H9 (cell line): ENCODE data around the gene KLHL41. TPM values are rescaled to one million over a fixed set of nuclear protein-coding genes. Genes with fewer than 3 reads are reported as not detected.

Source experiments
- DNase-seq: peaks from one replicate; pipeline ENCODE4 v3.0.0-alpha.2; 2017
- H2AFZ ChIP-seq: one replicate; pipeline ENCODE4 v1.6.1; 2013; ENCODE audit warnings: mild to moderate bottlenecking, low read length, control low read depth, moderate library complexity
- H2AK5ac ChIP-seq: 2 replicates; pipeline ENCODE4 v1.6.1; 2013; ENCODE audit warnings: low read length, control low read depth, mixed read lengths; ENCODE audit not compliant: insufficient read length
- H2BK120ac ChIP-seq: one replicate; pipeline ENCODE4 v1.6.1; 2013; ENCODE audit warnings: low read depth, mild to moderate bottlenecking, low read length, control low read depth, inconsistent platforms; ENCODE audit not compliant: poor library complexity, severe bottlenecking
- H2BK12ac ChIP-seq: 2 replicates; pipeline ENCODE4 v1.6.1; 2013; ENCODE audit warnings: low read length, control low read depth, mixed read lengths, low read depth; ENCODE audit not compliant: insufficient read length
- H2BK15ac ChIP-seq: 2 replicates; pipeline ENCODE4 v1.6.1; 2013; ENCODE audit warnings: low read depth, low read length, control low read depth
- H2BK20ac ChIP-seq: one replicate; pipeline ENCODE4 v1.6.1; 2013; ENCODE audit warnings: low read depth, mild to moderate bottlenecking, low read length, control low read depth, inconsistent platforms; ENCODE audit not compliant: poor library complexity, severe bottlenecking
- H2BK5ac ChIP-seq: 2 replicates; pipeline ENCODE4 v1.6.1; 2013; ENCODE audit warnings: low read length, control low read depth, mixed read lengths; ENCODE audit not compliant: insufficient read length
- H3K14ac ChIP-seq: 2 replicates; pipeline ENCODE4 v1.6.1; 2013; ENCODE audit warnings: low read length, control low read depth; ENCODE audit not compliant: insufficient read depth
- H3K18ac ChIP-seq: 2 replicates; pipeline ENCODE4 v1.6.1; 2013; ENCODE audit warnings: low read depth, mild to moderate bottlenecking, mixed read lengths, low read length, control low read depth; ENCODE audit not compliant: insufficient read length
- H3K23ac ChIP-seq: 2 replicates; pipeline ENCODE4 v1.6.1; 2013; ENCODE audit warnings: low read length, control low read depth, mixed read lengths, low read depth; ENCODE audit not compliant: insufficient read length
- H3K23me2 ChIP-seq: 2 replicates; pipeline ENCODE4 v1.6.1; 2013; ENCODE audit warnings: low read depth, mild to moderate bottlenecking, mixed read lengths, low read length, control low read depth; ENCODE audit not compliant: insufficient read length, poor library complexity, severe bottlenecking
- H3K27ac ChIP-seq: 2 replicates; pipeline ENCODE4 v1.5.1; 2013; ENCODE audit warnings: low read length, control low read depth, mixed read lengths, low read depth; ENCODE audit not compliant: insufficient read length
- H3K27me3 ChIP-seq: 2 replicates; pipeline ENCODE4 v1.6.1; 2013; ENCODE audit warnings: low read length, control low read depth, inconsistent platforms; ENCODE audit not compliant: insufficient read depth
- H3K4ac ChIP-seq: 2 replicates; pipeline ENCODE4 v1.6.1; 2013; ENCODE audit warnings: low read depth, mild to moderate bottlenecking, control low read depth, inconsistent platforms, low read length, moderate library complexity
- H3K4me1 ChIP-seq: 2 replicates; pipeline ENCODE4 v1.6.1; 2013; ENCODE audit warnings: low read length, control low read depth, inconsistent platforms; ENCODE audit not compliant: insufficient read depth
- H3K4me2 ChIP-seq: 2 replicates; pipeline ENCODE4 v1.6.1; 2013; ENCODE audit warnings: low read length, control low read depth, mixed read lengths; ENCODE audit not compliant: insufficient read length, insufficient read depth
- H3K56ac ChIP-seq: 2 replicates; pipeline ENCODE4 v1.6.1; 2013; ENCODE audit warnings: low read depth, mild to moderate bottlenecking, mixed read lengths, low read length, control low read depth; ENCODE audit not compliant: insufficient read length
- H3K79me1 ChIP-seq: 2 replicates; pipeline ENCODE4 v1.6.1; 2013; ENCODE audit warnings: low read depth, mild to moderate bottlenecking, moderate library complexity, low read length, control low read depth, inconsistent platforms; ENCODE audit not compliant: insufficient read depth, poor library complexity, severe bottlenecking
- H3K79me2 ChIP-seq: 2 replicates; pipeline ENCODE4 v1.6.1; 2013; ENCODE audit warnings: low read length, control low read depth, inconsistent platforms; ENCODE audit not compliant: insufficient read depth
- H3K9ac ChIP-seq: 2 replicates; pipeline ENCODE4 v1.6.1; 2013; ENCODE audit warnings: low read length, control low read depth, mixed read lengths; ENCODE audit not compliant: insufficient read length; ENCODE audit errors: extremely low read depth
- H3K9me3 ChIP-seq: one replicate; pipeline ENCODE4 v1.6.1; 2013; ENCODE audit warnings: low read depth, low read length, inconsistent platforms; ENCODE audit not compliant: control insufficient read depth
- H3T11ph ChIP-seq: one replicate; pipeline ENCODE4 v1.6.1; 2013; ENCODE audit warnings: mild to moderate bottlenecking, low read length, control low read depth, inconsistent platforms
- H4K20me1 ChIP-seq: one replicate; pipeline ENCODE4 v1.6.1; 2013; ENCODE audit not compliant: control insufficient read depth, insufficient read length, insufficient read depth
- H4K5ac ChIP-seq: 2 replicates; pipeline ENCODE4 v1.6.1; 2013; ENCODE audit warnings: low read depth, mild to moderate bottlenecking, mixed read lengths, low read length, control low read depth; ENCODE audit not compliant: insufficient read length
- H4K8ac ChIP-seq: replicated peaks from 2 replicates; pipeline ENCODE4 v1.6.1; 2013; ENCODE audit warnings: low read length, control low read depth, mixed read lengths, low read depth; ENCODE audit not compliant: insufficient read length
- H4K91ac ChIP-seq: 2 replicates; pipeline ENCODE4 v1.6.1; 2013; ENCODE audit warnings: low read depth, mild to moderate bottlenecking, moderate library complexity, mixed read lengths, low read length, control low read depth; ENCODE audit not compliant: insufficient read length
- H3K27ac Mint-ChIP-seq, 3 experiments: 2 replicates in 2 of 3; 3 replicates in 1 of 3; pipeline ENCODE4 v1.8.0; 2020 to 2021; ENCODE audit warnings: mixed read lengths in 3 of 3, mild to moderate bottlenecking in 1 of 3, moderate library complexity in 1 of 3
- H3K27me3 Mint-ChIP-seq: 2 replicates; pipeline ENCODE4 v1.8.0; 2021; ENCODE audit warnings: low read depth, mild to moderate bottlenecking, moderate library complexity, mixed read lengths
- H3K36me3 Mint-ChIP-seq, 3 experiments: 2 replicates in 2 of 3; 3 replicates in 1 of 3; pipeline ENCODE4 v1.8.0; 2020 to 2021; ENCODE audit warnings: low read depth in 3 of 3, mixed read lengths in 3 of 3; ENCODE audit not compliant: insufficient read depth in 1 of 3
- H3K4me1 Mint-ChIP-seq, 2 experiments: 2 replicates each; pipeline ENCODE4 v1.8.0; 2020; ENCODE audit warnings: mixed read lengths in 2 of 2
- H3K4me3 Mint-ChIP-seq, 2 experiments: 2 replicates in 1 of 2; 3 replicates in 1 of 2; pipeline ENCODE4 v1.8.0; 2020 to 2021; ENCODE audit warnings: mild to moderate bottlenecking in 2 of 2, mixed read lengths in 2 of 2, moderate library complexity in 1 of 2
- H3K9me3 Mint-ChIP-seq, 2 experiments: 2 replicates in 1 of 2; 3 replicates in 1 of 2; pipeline ENCODE4 v1.8.0; 2020; ENCODE audit warnings: mild to moderate bottlenecking in 2 of 2, mixed read lengths in 2 of 2, moderate library complexity in 1 of 2
- CTCF ChIP-seq: fragments of 200-600 bp; sonication (generic); conservative IDR thresholded peaks from 3 replicates; pipeline ENCODE4 v1.8.0; 2021; ENCODE audit warnings: antibody characterized with exemption, mild to moderate bottlenecking
- WGBS: extraction: QIAGEN DNeasy Blood & Tissue Kit; methylation state at CpG from one replicate; pipeline ENCODE4 v1.1.7; 2013; ENCODE audit warnings: missing lambda C conversion rate, low lambda C conversion rate, mixed read lengths; ENCODE audit not compliant: insufficient read length; ENCODE audit errors: extremely low coverage; 5-methylcytosine and 5-hydroxymethylcytosine counted together
- total RNA-seq: library from RNA; stranded (reverse); gene quantifications from 2 replicates; pipeline ENCODE4 v1.2.1, GENCODE V29; 2021

KLHL41 gene
- total RNA-seq, 1 experiment from 2014 or later = not detected

GRCh38 chr2:169572189-169572588 is 62.7 kb downstream of the KLHL41 start:
- Mint-ChIP-seq H3K27me3 (peaks cover 13% of the 10 kb centered on the region), H3K4me1 (peaks cover 6 to 8% of the 10 kb centered on the region in 2 experiments), H3K36me3 (peaks cover 3 to 17% (median 9%) of the 10 kb centered on the region in 3 experiments; a peak in 5 of 7 replicates), H3K9me3 (peaks cover 3 to 14% of the 10 kb centered on the region in 2 experiments; a peak in 3 of 5 replicates), H3K27ac (no peak overlapping the region), H3K4me3 (no peak overlapping the region)
- H2BK15ac ChIP-seq = no peak overlapping the region
- no CpG with 5 or more reads among the region's 1 CpG for WGBS
- no peaks in the 10 kb centered on the region for H3K9me3 ChIP-seq
- H4K20me1 ChIP-seq = no peaks in the 10 kb centered on the region
- no peaks in the 10 kb centered on the region for H3K23me2 ChIP-seq
- H3K18ac ChIP-seq = no peak overlapping the region
- H3T11ph ChIP-seq = no peak overlapping the region
- no peak overlapping the region for H3K56ac ChIP-seq
- no peak overlapping the region for H4K8ac ChIP-seq
- no peaks in the 10 kb centered on the region for H3K27me3 ChIP-seq
- H2AK5ac ChIP-seq = no peak overlapping the region
- H2BK5ac ChIP-seq = no peak overlapping the region
- no peak for DNase-seq
- no peak overlapping the region for H3K4me2 ChIP-seq
- no peak overlapping the region for H2BK20ac ChIP-seq
- H2BK120ac ChIP-seq = no peak overlapping the region
- no peak overlapping the region for H3K4ac ChIP-seq
- H3K27ac ChIP-seq = no peak overlapping the region
- no peak overlapping the region for H2BK12ac ChIP-seq
- no peaks in the 10 kb centered on the region for H3K79me1 ChIP-seq
- no peak overlapping the region for H3K23ac ChIP-seq
- peaks cover 2% of the 10 kb centered on the region; the same call in 1 of the 2 replicates for H3K79me2 ChIP-seq
- no peaks in the 10 kb centered on the region for H3K4me1 ChIP-seq
- no peak overlapping the region for H2AFZ ChIP-seq
- H3K9ac ChIP-seq = no peak overlapping the region
- TF ChIP-seq CTCF = no peak
- H3K14ac ChIP-seq = no peak overlapping the region
- H4K5ac ChIP-seq = no peak overlapping the region
- H4K91ac ChIP-seq = no peak overlapping the region
